HG03432 (cell line): Measurements from ENCODE around the gene SAXO1.

Experiments used
- ATAC-seq: cut with Tn5 transposase; IDR thresholded peaks from one replicate; pipeline ENCODE4 v1.9.1; 2021; ENCODE audit warnings: mild to moderate bottlenecking, moderate library complexity; ENCODE audit not compliant: unreplicated experiment

SAXO1 gene

DNA sequence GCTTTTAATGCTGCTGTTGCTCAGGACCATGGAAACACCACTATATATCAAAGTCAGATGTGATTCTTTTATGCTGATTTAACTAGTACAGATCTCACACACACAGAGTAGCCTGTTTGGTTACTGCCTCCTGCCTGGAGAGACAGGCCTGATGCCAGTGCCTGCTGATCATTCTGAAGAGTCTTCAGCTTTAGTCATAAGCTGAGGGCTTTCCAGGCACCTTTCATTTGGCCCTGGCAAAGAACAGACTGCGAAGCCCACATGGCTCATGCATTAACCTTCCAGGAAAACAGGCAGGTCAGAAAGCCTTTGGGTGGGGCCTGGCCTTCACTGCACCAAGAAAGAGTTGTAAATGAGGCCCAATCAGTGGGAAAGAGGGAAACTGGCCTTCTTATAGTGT, 144.7 kb downstream of the SAXO1 start:
- no peak for ATAC-seq

DNA sequence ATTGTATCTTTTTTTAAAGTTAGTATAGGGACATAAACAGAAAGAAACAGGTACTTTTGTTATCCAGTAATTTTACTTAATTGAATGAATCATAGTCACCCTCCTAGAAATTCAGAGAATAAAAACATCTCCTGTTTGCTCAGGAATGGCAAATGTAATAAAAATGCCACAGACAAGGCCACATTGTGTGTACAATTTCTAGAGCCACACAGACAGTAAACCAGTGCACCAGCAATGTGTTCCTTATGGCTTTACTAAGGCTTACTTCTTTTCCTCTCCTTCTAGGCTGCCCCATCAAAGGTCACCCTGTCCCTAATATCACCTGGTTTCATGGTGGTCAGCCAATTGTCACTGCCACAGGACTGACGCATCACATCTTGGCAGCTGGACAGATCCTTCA, 145.5 kb downstream of the SAXO1 start:
- no peak for ATAC-seq

- ATAC-seq = no peak
Measured at GRCh38 chr9:18881758-18882157, 151.3 kb downstream of the SAXO1 start.

DNA sequence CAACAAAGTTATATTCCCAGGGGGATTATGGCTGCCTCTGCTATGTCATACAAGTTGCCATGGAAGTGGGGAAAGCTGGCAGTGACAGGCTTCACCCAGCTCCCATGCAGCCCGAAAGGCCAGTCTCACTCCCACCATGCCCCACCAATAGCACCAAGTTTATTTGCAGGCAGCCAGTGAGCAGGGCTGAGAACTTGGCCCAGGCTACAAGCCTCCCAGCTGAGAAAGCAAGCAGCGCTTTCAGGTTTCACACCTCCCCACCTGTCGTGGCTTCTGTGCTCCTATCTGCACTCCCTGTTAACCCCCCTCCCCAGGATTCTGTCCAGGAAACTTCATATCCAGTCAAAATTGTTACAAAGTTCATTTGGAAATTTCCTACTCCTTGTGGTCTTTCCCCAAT, 155.0 kb downstream of the SAXO1 start:
- ATAC-seq = no peak
